ENCODE data around the gene CCDC174. TPM values are rescaled to one million over a fixed set of nuclear protein-coding genes. Genes with fewer than 3 reads are reported as not detected.

CCDC174 gene
- total RNA-seq, 2 donors from 2014 or later = 9.4 to 14.1 TPM

DNA sequence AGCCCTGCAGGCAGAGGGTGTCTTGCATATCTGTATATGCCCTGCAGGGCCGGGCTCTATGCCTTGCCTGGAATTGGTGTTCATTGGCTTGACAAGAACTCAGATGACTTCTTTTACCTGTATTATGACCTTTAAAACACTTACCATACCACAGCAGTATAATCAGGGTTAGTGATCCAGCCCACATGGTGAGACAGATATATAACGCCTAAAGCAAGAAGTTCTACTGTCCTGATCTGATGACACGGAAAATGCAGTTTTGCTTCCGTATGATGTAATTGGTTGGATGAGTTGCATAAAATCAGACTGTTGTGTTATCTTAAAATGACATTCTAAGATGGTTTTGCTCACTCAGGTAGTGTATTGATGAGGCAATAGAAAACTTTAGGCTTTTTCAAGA, 9.4 kb downstream of the CCDC174 start:
- DNase-seq (ENCODE audit: low spot score) = no peak
- H3K9me3 ChIP-seq = no peaks in the 10 kb centered on the region
- H3K4me1 ChIP-seq = no peaks in the 10 kb centered on the region
- H3K27me3 ChIP-seq = no peaks in the 10 kb centered on the region
- H3K36me3 ChIP-seq = peaks cover 98% of the 10 kb centered on the region
- H3K27ac ChIP-seq = no peak overlapping the region
- TF ChIP-seq, protein P1, sequence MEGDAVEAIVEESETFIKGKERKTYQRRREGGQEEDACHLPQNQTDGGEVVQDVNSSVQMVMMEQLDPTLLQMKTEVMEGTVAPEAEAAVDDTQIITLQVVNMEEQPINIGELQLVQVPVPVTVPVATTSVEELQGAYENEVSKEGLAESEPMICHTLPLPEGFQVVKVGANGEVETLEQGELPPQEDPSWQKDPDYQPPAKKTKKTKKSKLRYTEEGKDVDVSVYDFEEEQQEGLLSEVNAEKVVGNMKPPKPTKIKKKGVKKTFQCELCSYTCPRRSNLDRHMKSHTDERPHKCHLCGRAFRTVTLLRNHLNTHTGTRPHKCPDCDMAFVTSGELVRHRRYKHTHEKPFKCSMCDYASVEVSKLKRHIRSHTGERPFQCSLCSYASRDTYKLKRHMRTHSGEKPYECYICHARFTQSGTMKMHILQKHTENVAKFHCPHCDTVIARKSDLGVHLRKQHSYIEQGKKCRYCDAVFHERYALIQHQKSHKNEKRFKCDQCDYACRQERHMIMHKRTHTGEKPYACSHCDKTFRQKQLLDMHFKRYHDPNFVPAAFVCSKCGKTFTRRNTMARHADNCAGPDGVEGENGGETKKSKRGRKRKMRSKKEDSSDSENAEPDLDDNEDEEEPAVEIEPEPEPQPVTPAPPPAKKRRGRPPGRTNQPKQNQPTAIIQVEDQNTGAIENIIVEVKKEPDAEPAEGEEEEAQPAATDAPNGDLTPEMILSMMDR (IDR thresholded peaks at IDR 0.05) = no peak
- no peak overlapping the region for H3K4me3 ChIP-seq

DNA sequence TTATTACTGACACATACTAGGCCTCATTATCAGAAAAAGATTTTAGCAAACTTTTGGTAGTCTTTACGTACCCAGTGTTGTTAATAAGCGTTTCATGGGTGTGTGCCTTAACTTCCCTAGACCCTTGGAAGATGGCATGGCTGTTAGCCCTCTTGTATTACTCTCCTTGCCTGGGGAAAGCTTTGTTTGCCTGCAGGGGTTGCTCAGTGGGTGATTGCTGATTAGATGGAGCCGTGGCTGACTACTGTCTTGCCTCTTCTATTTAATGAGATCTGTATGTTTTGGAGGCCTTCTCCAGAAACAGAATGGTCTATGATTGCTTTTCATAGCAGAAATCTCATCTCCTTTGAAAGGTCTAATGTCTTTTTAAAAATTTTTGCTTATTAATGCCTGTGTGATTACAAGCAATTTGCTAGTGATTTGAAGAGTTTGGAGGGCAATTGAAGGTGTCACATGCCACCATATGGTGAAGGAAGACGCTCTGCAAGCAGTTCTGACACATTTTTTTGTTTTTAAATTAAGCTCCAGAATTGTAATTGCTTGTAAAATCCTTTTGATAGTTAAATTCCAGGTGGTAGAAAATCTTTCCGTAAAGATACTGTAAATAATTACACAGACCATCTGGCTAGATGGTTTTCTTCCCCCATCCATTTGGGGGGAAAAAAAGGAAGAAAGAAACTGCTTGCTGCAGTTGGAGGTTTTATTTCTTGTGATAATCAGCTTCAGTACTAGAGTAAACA, 12.0 kb downstream of the CCDC174 start:
- Histone ChIP-seq H3K27me3 (no peaks in the 10 kb centered on the region), H3K4me3 (no peak overlapping the region), H3K27ac (no peak overlapping the region), H3K9me3 (no peaks in the 10 kb centered on the region), H3K36me3 (peaks cover 99% of the 10 kb centered on the region), H3K4me1 (no peaks in the 10 kb centered on the region)
- TF ChIP-seq, protein P1 (IDR thresholded peaks at IDR 0.05) = no peak
- no peak for DNase-seq (ENCODE audit: low spot score)

DNA sequence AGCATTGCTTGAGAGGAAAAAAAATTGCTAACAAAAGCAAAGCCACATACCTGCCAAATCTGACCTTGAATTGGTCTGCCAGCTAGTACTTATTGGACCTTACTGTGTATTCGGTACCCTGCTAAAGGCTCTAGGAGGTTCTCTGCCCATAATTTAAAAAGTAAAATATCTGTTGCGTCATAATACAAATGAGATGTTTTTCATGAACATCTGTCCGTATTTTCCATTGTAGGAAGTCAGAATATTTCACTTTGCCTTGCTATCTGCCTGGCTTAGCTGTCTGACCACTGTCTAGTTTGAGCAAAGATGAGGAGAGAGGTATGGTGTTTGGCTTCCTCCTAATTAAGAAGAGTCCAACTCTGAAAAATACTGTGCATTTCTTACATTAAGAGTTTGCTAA, 12.6 kb downstream of the CCDC174 start:
- Histone ChIP-seq H3K4me3 (no peak overlapping the region), H3K9me3 (no peaks in the 10 kb centered on the region), H3K4me1 (no peaks in the 10 kb centered on the region), H3K36me3 (peaks cover 99% of the 10 kb centered on the region), H3K27ac (no peak overlapping the region), H3K27me3 (no peaks in the 10 kb centered on the region)
- TF ChIP-seq, protein P1 (IDR thresholded peaks at IDR 0.05) = no peak
- no peak for DNase-seq (ENCODE audit: low spot score)

DNA sequence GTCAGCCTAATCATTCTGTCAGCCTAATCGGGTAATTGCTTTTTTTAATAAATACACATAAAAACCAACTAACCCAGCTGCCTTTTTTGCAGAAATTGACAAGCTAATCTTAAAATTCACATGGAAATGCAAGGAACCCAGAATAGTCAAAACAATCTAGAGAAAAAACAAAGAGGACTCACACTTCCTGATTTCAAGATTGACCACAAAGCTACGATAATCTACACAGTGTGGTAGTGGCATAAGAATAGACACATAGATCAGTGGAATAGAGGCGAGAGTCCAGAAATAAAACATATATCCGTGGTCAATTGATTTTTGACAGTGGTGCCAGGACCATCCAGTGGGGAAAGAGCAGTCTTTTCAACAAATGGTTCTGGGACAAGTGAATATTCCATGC, 21.0 kb downstream of the CCDC174 start:
- Histone ChIP-seq H3K4me1 (no peaks in the 10 kb centered on the region), H3K9me3 (no peaks in the 10 kb centered on the region), H3K4me3 (no peak overlapping the region), H3K27me3 (no peaks in the 10 kb centered on the region), H3K36me3 (peaks cover 52% of the 10 kb centered on the region), H3K27ac (no peak overlapping the region)
- no peak for DNase-seq (ENCODE audit: low spot score)
- TF ChIP-seq, protein P1 (IDR thresholded peaks at IDR 0.05) = no peak

DNA sequence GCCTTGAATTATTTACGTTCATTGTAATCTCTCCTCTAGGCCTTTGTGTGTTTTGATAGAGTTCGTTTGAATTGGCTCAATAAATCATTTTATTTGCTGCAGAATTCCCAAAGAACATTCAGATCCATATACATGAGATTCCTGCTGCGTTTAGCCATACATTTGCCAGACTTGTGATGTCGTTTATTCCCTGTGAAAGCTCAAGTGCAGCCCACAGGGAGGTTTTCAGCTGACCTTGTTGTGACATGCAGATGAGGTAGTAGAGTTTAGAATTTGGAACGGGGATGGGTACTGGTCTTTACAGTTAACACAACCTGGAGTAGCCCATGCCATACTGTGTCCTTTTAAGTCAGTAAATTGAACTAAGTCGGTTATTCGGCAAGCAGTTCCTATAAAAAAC, 23.3 kb downstream of the CCDC174 start, which contains the start of gene C3orf20:
TSS of gene C3orf20 (plus strand) at position 301 of the 400 bp plus-strand sequence. CDS start 7,573 bp downstream, outside the sequence.
- no peaks in the 10 kb centered on the region for H3K27me3 ChIP-seq
- TF ChIP-seq, protein P1 (IDR thresholded peaks at IDR 0.05) = no peak
- no peaks in the 10 kb centered on the region for H3K4me1 ChIP-seq
- no peaks in the 10 kb centered on the region for H3K9me3 ChIP-seq
- no peak for DNase-seq (ENCODE audit: low spot score)
- peaks cover 29% of the 10 kb centered on the region for H3K36me3 ChIP-seq
- no peak within 1 kb of the TSS for H3K4me3 ChIP-seq
- H3K27ac ChIP-seq = no peak within 1 kb of the TSS

DNA sequence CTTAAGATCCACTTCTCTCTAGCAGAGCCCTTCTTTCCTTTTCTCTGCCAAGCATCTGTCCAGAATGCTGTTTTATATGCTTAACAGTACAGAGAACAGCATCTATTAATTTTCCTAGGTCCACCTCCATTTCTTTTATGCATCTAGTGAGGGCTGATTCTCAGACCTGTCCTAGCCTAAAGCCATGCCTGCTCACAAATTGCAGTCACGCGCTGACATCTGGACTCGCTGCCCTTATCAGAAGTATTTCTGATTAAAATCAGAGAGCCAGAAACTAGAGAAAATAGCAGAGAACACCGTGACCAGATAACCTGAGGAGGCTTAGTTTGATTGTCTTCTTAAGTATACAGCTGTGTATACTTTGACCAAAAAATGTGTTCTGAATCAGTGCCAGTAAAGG, 25.3 kb downstream of the CCDC174 start:
- Histone ChIP-seq H3K27ac (no peak overlapping the region), H3K4me1 (no peaks in the 10 kb centered on the region), H3K4me3 (no peak overlapping the region), H3K27me3 (no peaks in the 10 kb centered on the region), H3K9me3 (peaks cover 0 to 4% of the 10 kb centered on the region in 2 donors), H3K36me3 (peaks cover 9% of the 10 kb centered on the region)
- DNase-seq (ENCODE audit: low spot score) = no peak
- TF ChIP-seq, protein P1 (IDR thresholded peaks at IDR 0.05) = no peak

All from right atrium auricular region (tissue), 2 donors.